VCaP (cell line): ENCODE results near the gene KRT81.

Experiments used
- H3K27ac ChIP-seq: fragments of 450-650 bp; 2 replicates; pipeline ENCODE4 v1.5.1; 2017
- TF ChIP-seq, protein P1 (sequence below): fragments of 450-650 bp; conservative IDR thresholded peaks from 2 replicates; pipeline ENCODE4 v1.5.1; 2017; ENCODE audit warnings: mild to moderate bottlenecking, moderate library complexity

KRT81 gene

DNA sequence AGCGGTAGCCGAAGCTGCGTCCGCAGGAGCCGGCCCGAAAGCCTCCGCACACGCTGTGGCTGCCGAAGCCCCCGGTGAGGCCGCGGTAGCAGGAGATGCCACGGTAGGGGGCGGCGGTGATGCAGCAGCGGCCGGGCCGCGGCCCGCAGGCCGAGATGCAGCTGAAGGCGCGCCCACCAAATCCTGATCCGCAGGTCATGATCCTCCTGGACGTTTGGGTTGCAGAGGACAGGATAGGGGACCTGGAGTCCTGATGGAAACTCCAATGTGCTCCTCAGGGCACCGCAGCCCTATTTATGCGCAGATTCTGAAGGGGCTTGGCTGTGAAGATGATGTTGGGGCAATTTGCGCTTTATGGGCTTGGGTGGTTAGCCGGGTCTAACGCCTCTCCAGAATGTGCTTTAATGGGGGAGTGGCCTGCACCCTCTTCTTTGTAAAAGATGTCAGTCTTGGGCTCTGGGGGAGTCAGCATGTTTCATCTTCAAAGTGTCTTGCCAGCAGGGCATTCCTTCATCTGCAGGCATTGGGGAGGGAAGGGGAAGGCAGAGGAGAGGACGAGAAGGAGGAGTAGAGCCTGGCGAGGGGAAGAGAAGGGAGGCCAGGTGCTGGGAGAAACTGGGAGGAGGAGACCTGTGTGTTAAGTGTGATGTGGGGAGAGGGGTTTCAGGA, at the start of gene KRT81:
KRT81 (minus strand) TSS at position 268 of the 669 bp plus-strand sequence; CDS start at position 199, 69 bp downstream.
- TF ChIP-seq, protein P1, sequence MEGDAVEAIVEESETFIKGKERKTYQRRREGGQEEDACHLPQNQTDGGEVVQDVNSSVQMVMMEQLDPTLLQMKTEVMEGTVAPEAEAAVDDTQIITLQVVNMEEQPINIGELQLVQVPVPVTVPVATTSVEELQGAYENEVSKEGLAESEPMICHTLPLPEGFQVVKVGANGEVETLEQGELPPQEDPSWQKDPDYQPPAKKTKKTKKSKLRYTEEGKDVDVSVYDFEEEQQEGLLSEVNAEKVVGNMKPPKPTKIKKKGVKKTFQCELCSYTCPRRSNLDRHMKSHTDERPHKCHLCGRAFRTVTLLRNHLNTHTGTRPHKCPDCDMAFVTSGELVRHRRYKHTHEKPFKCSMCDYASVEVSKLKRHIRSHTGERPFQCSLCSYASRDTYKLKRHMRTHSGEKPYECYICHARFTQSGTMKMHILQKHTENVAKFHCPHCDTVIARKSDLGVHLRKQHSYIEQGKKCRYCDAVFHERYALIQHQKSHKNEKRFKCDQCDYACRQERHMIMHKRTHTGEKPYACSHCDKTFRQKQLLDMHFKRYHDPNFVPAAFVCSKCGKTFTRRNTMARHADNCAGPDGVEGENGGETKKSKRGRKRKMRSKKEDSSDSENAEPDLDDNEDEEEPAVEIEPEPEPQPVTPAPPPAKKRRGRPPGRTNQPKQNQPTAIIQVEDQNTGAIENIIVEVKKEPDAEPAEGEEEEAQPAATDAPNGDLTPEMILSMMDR: no peak
- H3K27ac ChIP-seq: no peak within 1 kb of the TSS

DNA sequence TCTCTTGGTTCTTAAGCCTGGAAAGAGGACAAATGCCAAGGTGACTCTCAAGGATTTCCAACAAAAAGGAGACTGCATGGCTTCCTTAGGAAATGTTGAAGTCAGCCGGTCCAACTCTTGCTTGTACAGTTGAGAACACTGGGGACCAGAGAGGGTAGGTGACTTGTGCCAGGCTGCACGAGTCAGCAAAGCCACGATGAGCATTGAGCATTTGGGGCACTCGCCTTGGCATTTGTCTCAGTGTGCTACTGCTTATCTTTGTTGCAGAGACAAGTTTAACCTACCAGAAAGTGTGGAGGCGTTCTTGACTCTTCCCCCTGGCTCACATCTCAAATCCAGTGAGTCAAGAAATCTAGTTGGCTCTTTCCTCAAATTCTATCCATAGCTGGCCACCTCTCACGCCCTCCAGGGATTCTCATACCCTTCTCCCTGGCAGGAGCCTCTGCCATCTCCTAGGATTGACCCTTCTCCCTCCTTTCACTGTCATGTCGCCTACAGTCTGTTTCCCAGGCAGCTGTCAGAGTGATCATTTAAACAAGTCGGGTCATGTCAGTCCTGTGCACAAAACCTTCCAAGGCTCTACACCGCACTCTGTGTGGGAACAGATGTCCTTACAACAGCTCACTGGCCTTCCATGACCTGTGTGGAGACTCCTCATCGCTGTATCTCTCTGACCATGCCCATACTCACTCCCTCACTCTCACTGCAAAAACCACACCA, 47.1 kb upstream of the KRT81 start:
- TF ChIP-seq, protein P1: no peak
- H3K27ac ChIP-seq: no peak overlapping the region

DNA sequence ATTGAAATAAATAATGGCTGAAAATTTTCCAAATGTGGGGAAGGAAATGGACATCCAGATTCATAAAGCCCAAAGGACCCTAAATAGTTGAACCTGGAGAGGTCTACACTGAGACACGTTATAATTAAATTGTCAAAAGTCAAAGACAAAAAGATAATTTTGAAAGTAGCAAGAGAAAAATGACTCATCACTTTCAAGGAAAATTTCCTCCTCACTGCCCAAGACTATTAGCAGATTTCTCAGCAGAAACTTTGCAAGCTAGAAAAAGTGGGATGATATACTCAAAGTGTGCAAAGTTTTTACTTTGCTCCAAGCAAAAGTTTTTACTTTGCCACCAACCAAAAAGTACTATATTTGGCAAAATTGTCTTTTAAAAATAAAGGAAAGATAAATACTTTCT, 45.7 kb upstream of the KRT81 start:
- TF ChIP-seq, protein P1: no peak
- H3K27ac ChIP-seq: no peak overlapping the region

DNA sequence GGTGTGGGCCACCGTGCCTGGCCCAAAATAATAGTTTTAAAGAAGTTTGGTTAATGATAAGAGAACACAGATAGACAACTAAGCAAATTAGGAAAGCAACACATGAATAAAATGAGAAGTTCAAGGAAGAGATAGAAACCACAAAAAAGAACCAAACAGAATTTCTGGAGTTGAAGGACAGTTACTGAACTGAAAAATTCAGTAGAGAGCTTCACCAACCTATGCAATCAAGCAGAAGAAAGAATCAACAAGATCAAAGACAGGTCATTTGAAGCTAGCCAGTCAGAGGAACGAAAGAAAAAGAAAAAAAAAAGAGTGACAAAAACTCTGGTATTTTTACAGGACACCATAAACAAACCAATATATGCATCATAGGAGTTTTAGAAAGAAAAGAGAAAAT, 45.3 kb upstream of the KRT81 start:
- no peak overlapping the region for H3K27ac ChIP-seq

DNA sequence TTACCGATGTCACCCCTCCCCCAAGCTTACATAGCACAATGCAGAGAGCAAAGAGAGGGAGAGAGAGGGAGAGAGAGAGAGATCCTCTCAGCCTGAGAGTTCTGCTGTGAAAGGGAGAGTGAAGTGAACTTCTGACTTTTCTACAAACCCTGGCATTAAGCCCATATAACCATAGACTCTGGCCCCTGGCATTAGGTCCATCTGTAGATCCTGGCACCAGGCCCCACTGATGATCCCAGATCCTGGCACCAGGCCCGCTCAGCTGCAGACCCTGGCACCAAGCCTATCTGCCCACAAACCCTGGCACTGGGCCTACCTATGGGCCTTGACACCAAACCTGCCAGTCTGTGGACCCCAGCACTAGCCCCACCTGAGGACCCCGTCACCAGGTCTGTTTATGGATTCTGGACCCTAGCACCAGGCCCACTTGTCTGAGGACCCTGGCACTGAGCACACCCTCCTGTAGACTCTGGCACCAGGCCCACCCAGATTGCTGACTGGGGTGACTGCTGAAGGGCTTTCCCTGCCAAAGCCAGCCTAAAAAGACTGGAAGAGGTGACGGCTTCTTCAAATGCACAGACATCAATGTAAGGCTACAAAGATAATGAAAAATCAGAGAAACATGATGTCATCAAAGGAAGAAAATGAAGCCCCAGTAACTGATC, 44.4 kb upstream of the KRT81 start:
- peak overlapping the region; percentile 22; the same call in 1 of the 2 replicates for H3K27ac ChIP-seq
- TF ChIP-seq, protein P1: no peak

More for the DNA sequence above, 45.3 kb upstream of the KRT81 start:
- TF ChIP-seq, protein P1: no peak

DNA sequence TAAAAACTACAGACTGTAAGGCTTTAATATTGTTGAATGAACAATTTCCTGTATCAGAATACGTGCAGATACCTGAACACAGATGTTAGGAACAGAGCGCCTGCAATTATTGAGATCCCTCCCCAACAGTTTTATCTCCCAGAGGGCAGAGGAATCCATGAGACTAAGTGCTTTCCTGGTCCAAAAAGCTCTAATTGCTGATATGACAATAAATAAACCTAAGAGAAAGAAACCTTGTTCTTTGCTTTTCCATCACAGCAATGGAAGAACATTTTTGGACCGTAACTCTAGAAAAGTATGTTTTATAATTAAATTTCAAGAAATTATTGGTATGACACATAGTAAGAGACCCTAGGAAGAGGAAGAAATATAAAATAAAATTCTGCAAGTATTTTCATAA, 42.9 kb upstream of the KRT81 start:
- TF ChIP-seq, protein P1: no peak
- no peak overlapping the region for H3K27ac ChIP-seq

DNA sequence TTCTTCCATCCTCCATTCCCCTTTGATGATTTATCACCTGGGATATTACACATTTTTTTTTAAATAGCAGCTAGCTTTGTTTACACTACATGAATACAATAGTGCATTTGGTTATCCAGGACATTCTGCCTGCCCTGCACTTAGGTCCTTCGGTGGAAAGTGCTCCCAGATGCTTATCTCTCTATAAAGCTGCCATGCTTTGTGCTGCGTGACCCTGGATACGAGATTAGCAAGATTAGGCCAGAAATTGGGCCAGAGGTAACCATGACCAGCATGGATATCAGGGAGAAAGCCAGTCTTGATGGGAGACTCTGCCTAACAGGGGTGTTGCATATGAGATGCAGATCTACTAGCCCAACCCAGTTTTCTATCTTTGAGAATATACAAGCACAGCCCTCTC, 42.0 kb upstream of the KRT81 start:
- TF ChIP-seq, protein P1: no peak
- peak overlapping the region; percentile 9 for H3K27ac ChIP-seq
